ENCODE measurements around the gene ARX. TPM values are rescaled to one million over a fixed set of nuclear protein-coding genes. Genes with fewer than 3 reads are reported as not detected.
A peak's percentile ranks its signal among the peaks of the same experiment; 100 is the strongest.

ARX gene
- total RNA-seq, 1 experiment from 2014 or later, result 0.24 TPM

DNA sequence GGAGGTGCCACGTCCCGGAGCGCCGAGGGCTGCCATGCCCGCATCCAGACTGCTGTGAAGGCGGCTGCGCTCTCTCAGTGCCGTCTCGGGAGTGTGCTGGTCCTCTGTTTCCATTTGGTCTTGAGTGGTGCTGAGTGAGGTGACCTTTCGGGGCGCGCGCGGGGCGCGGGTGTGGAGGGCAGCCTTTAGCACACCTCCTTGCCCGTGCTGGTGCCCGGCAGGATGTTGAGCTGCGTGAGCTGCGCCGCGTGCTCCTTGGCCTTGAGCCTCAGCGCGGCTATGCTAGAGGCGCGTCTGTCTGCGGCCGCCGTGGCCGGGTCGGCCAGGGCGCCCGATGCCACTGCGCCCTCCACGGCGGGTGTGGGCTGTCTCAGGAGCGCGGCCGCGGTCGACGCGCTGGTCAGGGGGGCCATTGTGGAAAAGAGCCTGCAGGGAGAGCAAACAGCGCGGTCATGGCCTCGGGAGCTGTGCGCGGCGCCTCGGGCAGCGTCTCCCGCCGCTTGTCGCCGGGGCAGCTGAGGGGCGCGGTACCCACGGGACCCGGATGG, 11.2 kb downstream of the ARX start:
- Histone ChIP-seq H2BK15ac (ENCODE audit: low read depth, low read length) (no peak overlapping the region), H3K4me1 (ENCODE audit: insufficient read depth, low read length) (peaks cover 2% of the 10 kb centered on the region; the same call in 1 of the 2 replicates), H4K8ac (replicated peaks; ENCODE audit: insufficient read length, low read depth, low read length) (no peak overlapping the region), H2AFZ (ENCODE audit: low read length) (no peak overlapping the region), H3K27me3 (ENCODE audit: insufficient read depth, low read length) (peaks cover 81% of the 10 kb centered on the region), H3K27ac (ENCODE audit: insufficient read length, low read depth, low read length) (no peak overlapping the region), H4K5ac (ENCODE audit: insufficient read length, low read depth, low read length) (no peak overlapping the region), H4K20me1 (ENCODE audit: control insufficient read depth, insufficient read depth, insufficient read length) (no peaks in the 10 kb centered on the region), H3K9ac (ENCODE audit: extremely low read depth, insufficient read length, low read length) (no peak overlapping the region), H3T11ph (ENCODE audit: low read length) (no peak overlapping the region), H2BK120ac (ENCODE audit: low read depth, low read length, poor library complexity, severe bottlenecking) (no peak overlapping the region), H3K23me2 (ENCODE audit: insufficient read length, low read depth, low read length, poor library complexity, severe bottlenecking) (peaks cover 26% of the 10 kb centered on the region), H3K23ac (ENCODE audit: insufficient read length, low read depth, low read length) (no peak overlapping the region), H3K9me3 (ENCODE audit: control insufficient read depth, low read depth, low read length) (no peaks in the 10 kb centered on the region), H2BK20ac (ENCODE audit: low read depth, low read length, poor library complexity, severe bottlenecking) (no peak overlapping the region), H3K4me2 (ENCODE audit: insufficient read depth, insufficient read length, low read length) (peak overlapping the region; percentile 55), H3K14ac (ENCODE audit: insufficient read depth, low read length) (no peak overlapping the region), H3K56ac (ENCODE audit: insufficient read length, low read depth, low read length) (no peak overlapping the region), H4K91ac (ENCODE audit: insufficient read length, low read depth, low read length) (no peak overlapping the region), H2BK12ac (ENCODE audit: insufficient read length, low read depth, low read length) (no peak overlapping the region), H3K79me2 (ENCODE audit: insufficient read depth, low read length) (no peaks in the 10 kb centered on the region), H3K79me1 (ENCODE audit: insufficient read depth, low read depth, low read length, poor library complexity, severe bottlenecking) (no peaks in the 10 kb centered on the region), H2AK5ac (ENCODE audit: insufficient read length, low read length) (no peak overlapping the region), H3K18ac (ENCODE audit: insufficient read length, low read depth, low read length) (no peak overlapping the region), H3K4ac (ENCODE audit: low read depth, low read length) (no peak overlapping the region), H2BK5ac (ENCODE audit: insufficient read length, low read length) (no peak overlapping the region)
- WGBS (ENCODE audit: extremely low coverage, insufficient read length, low lambda C conversion rate), result no CpG with 5 or more reads among the region's 59 CpGs
- Mint-ChIP-seq H3K27me3 (ENCODE audit: low read depth) (peaks cover 98% of the 10 kb centered on the region), H3K36me3 (ENCODE audit: insufficient read depth in 1 of 3, low read depth in 3 of 3) (peaks cover 0 to 10% (median 0%) of the 10 kb centered on the region in 3 experiments; a peak in 3 of 7 replicates), H3K27ac (no peak overlapping the region), H3K4me1 (peaks cover 47 to 69% of the 10 kb centered on the region in 2 experiments), H3K4me3 (peak overlapping the region; percentile 48 to 79), H3K9me3 (peaks cover 6 to 8% of the 10 kb centered on the region in 2 experiments; a peak in 4 of 5 replicates)
- TF ChIP-seq, protein P1, sequence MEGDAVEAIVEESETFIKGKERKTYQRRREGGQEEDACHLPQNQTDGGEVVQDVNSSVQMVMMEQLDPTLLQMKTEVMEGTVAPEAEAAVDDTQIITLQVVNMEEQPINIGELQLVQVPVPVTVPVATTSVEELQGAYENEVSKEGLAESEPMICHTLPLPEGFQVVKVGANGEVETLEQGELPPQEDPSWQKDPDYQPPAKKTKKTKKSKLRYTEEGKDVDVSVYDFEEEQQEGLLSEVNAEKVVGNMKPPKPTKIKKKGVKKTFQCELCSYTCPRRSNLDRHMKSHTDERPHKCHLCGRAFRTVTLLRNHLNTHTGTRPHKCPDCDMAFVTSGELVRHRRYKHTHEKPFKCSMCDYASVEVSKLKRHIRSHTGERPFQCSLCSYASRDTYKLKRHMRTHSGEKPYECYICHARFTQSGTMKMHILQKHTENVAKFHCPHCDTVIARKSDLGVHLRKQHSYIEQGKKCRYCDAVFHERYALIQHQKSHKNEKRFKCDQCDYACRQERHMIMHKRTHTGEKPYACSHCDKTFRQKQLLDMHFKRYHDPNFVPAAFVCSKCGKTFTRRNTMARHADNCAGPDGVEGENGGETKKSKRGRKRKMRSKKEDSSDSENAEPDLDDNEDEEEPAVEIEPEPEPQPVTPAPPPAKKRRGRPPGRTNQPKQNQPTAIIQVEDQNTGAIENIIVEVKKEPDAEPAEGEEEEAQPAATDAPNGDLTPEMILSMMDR (conservative IDR thresholded peaks at IDR 0.05), result no peak
- DNase-seq, result no peak
